ENCODE measurements around the gene SIGLEC9. TPM values are rescaled to one million over a fixed set of nuclear protein-coding genes. Genes with fewer than 3 reads are reported as not detected.

SIGLEC9 gene
- total RNA-seq, 1 experiment from 2014 or later, result not detected

- Histone ChIP-seq H3K9ac (ENCODE audit: low read length) (no peak overlapping the region), H3K27me3 (ENCODE audit: insufficient read depth, low read length) (no peaks in the 10 kb centered on the region), H3K4me3 (replicated peaks in 1 of 2; ENCODE audit: low read depth in 1 of 2, low read length in 2 of 2) (no peak overlapping the region), H3K4me1 (ENCODE audit: control insufficient read depth in 1 of 2, insufficient read depth in 2 of 2, low read length in 2 of 2) (peaks cover 2 to 6% of the 10 kb centered on the region in 2 experiments; a peak in 2 of 4 replicates), H2AFZ (ENCODE audit: low read depth, low read length, poor library complexity, severe bottlenecking) (no peak overlapping the region), H3K4me2 (ENCODE audit: low read length) (no peak overlapping the region), H3K79me2 (ENCODE audit: insufficient read depth, low read length) (no peaks in the 10 kb centered on the region), H3K9me2 (ENCODE audit: insufficient read depth) (no peaks in the 10 kb centered on the region), H3K9me3 (ENCODE audit: control insufficient read depth in 1 of 2, insufficient read depth in 1 of 2, low read depth in 1 of 2, low read length in 2 of 2) (no peaks in the 10 kb centered on the region), H3K27ac (ENCODE audit: low read depth, low read length) (no peak overlapping the region), H4K20me1 (ENCODE audit: insufficient read depth) (no peaks in the 10 kb centered on the region), H3K36me3 (ENCODE audit: control insufficient read depth in 1 of 2, insufficient read depth in 2 of 2, low read length in 2 of 2) (peaks cover 0 to 5% of the 10 kb centered on the region in 2 experiments; a peak in 1 of 4 replicates)
- ChIA-PET POLR2A (interaction anchor here (0.6 to 1.7 kb wide), 4 partner anchors 75 to 768 kb away, joined by 3 to 7 read pairs (median 4); partner anchors contain the start of gene KLK10), CTCF (interaction anchor here (0.7 to 6.3 kb wide), 24 partner anchors 9 to 559 kb away, joined by 3 to 140 read pairs (median 3); partner anchors contain the start of genes KLK10, KLK7 and KLK8), RAD21 (ENCODE audit: low non-redundant PET in 1 of 2, low total read pairs in 2 of 2, uncharacterized antibody in 2 of 2, unreplicated experiment in 2 of 2) (interaction anchor here (0.8 to 1.7 kb wide), 6 partner anchors 75 to 175 kb away, joined by 3 to 10 read pairs (median 4); no protein-coding TSS in a partner anchor)
- DNase-seq (ENCODE audit: low read depth, low spot score), result peak; percentile 21
- intact Hi-C loops (cut with micrococcal nuclease), result loop anchor here (2.0 to 10.0 kb wide), 5 partner anchors 166 to 732 kb away; partner anchors contain the start of gene NAPSA
- TF ChIP-seq CTCF (IDR thresholded peaks at IDR 0.05 in 2 of 3, conservative IDR thresholded peaks at IDR 0.05 in 1 of 3; ENCODE audit: borderline replicate concordance in 1 of 3, insufficient read depth in 1 of 3, low read depth in 2 of 3, low read length in 2 of 3) (peak; percentile 49 to 61 (median 54); a peak in 5 of 6 replicates), REST (IDR thresholded peaks at IDR 0.05; ENCODE audit: low read depth) (no peak), RAD21 (IDR thresholded peaks at IDR 0.05; ENCODE audit: low read depth) (peak; percentile 69)
- TSS peak; percentile 18 for BruUV-seq (replicated peaks)
- ATAC-seq, result peak; percentile 62
These were observed 28.1 kb upstream of the SIGLEC9 start for GRCh38 chr19:51096473-51097165.

Data from HCT116 (cell line).